Measurements from ENCODE around the gene REEP2.

The REEP2 gene

GRCh38 chr5:138461343-138462125, 22.7 kb downstream of the REEP2 start:
- no peak for DNase-seq (ENCODE audit: low read depth)
- no peak overlapping the region for H3K4me3 ChIP-seq (ENCODE audit: low read depth, low read length)
- in situ Hi-C loops (cut with HindIII; ENCODE audit: low sequenced_read_pairs) = no loop called here
- no peak for TF ChIP-seq CTCF (IDR thresholded peaks at IDR 0.05; ENCODE audit: low read depth, low read length, missing control alignments)

GRCh38 chr5:138463419-138464007, 24.7 kb downstream of the REEP2 start:
- peak; percentile 60 for DNase-seq (ENCODE audit: low read depth)
- in situ Hi-C loops (cut with HindIII; ENCODE audit: low sequenced_read_pairs) = no loop called here
- H3K4me3 ChIP-seq (ENCODE audit: low read depth, low read length) = peak overlapping the region; percentile 74
- TF ChIP-seq CTCF (IDR thresholded peaks at IDR 0.05; ENCODE audit: low read depth, low read length, missing control alignments) = no peak

GRCh38 chr5:138464008-138464387, 25.1 kb downstream of the REEP2 start:
- TF ChIP-seq CTCF (IDR thresholded peaks at IDR 0.05; ENCODE audit: low read depth, low read length, missing control alignments) = peak; percentile 80
- H3K4me3 ChIP-seq (ENCODE audit: low read depth, low read length) = peak overlapping the region; percentile 74
- in situ Hi-C loops (cut with HindIII; ENCODE audit: low sequenced_read_pairs) = no loop called here
- peak; percentile 88 for DNase-seq (ENCODE audit: low read depth)

GRCh38 chr5:138464388-138465260, 25.8 kb downstream of the REEP2 start:
- peak overlapping the region; percentile 74 for H3K4me3 ChIP-seq (ENCODE audit: low read depth, low read length)
- no peak for TF ChIP-seq CTCF (IDR thresholded peaks at IDR 0.05; ENCODE audit: low read depth, low read length, missing control alignments)
- in situ Hi-C loops (cut with HindIII; ENCODE audit: low sequenced_read_pairs) = no loop called here
- DNase-seq (ENCODE audit: low read depth) = peak; percentile 98

- in situ Hi-C loops (cut with HindIII; ENCODE audit: low sequenced_read_pairs) = no loop called here
- DNase-seq (ENCODE audit: low read depth) = peak; percentile 91
- no peak for TF ChIP-seq CTCF (IDR thresholded peaks at IDR 0.05; ENCODE audit: low read depth, low read length, missing control alignments)
- peak within 1 kb of the TSS; percentile 74 for H3K4me3 ChIP-seq (ENCODE audit: low read depth, low read length)
Observed at GRCh38 chr5:138465261-138466124, 26.6 kb downstream of the REEP2 start, which contains the start of gene EGR1. TSS of gene EGR1 (plus strand) at chr5:138465479. CDS start at chr5:138465762, 283 bp downstream.
